NCI-H1105 (cell line): ENCODE data around the gene ERICH6B.

ENCODE experiments used
- DNase-seq: peaks from one replicate; lab custom pipeline; 2025; lab: John Stamatoyannopoulos, UW

ERICH6B gene

GRCh38 chr13:45601680-45602079, 13.9 kb downstream of the ERICH6B start:
- DNase-seq: no peak

GRCh38 chr13:45598597-45598996, 16.9 kb downstream of the ERICH6B start:
- no peak for DNase-seq

- no peak for DNase-seq
Observed at GRCh38 chr13:45596800-45597475, 18.6 kb downstream of the ERICH6B start.

- no peak for DNase-seq
Observed at GRCh38 chr13:45595965-45596364, 19.6 kb downstream of the ERICH6B start.

- DNase-seq: no peak
Observed at GRCh38 chr13:45594764-45595163, 20.8 kb downstream of the ERICH6B start.

GRCh38 chr13:45594227-45594626, 21.3 kb downstream of the ERICH6B start:
- DNase-seq: no peak

GRCh38 chr13:45592758-45593157, 22.8 kb downstream of the ERICH6B start:
- DNase-seq: no peak

- no peak for DNase-seq
Observed at GRCh38 chr13:45590066-45590465, 25.5 kb downstream of the ERICH6B start.

- no peak for DNase-seq
Observed at GRCh38 chr13:45587897-45588296, 27.6 kb downstream of the ERICH6B start.

GRCh38 chr13:45584816-45585215, 30.7 kb downstream of the ERICH6B start:
- DNase-seq: no peak

- DNase-seq: no peak
Observed at GRCh38 chr13:45582408-45583076, 33.0 kb downstream of the ERICH6B start.

- no peak for DNase-seq
Observed at GRCh38 chr13:45576466-45576865, 39.1 kb downstream of the ERICH6B start.

GRCh38 chr13:45575830-45576180, 39.7 kb downstream of the ERICH6B start:
- DNase-seq: no peak

GRCh38 chr13:45575146-45575829, 40.3 kb downstream of the ERICH6B start:
- no peak for DNase-seq

- DNase-seq: no peak
Observed at GRCh38 chr13:45565331-45565730, 50.2 kb downstream of the ERICH6B start.

- DNase-seq: no peak
Observed at GRCh38 chr13:45564133-45564776, 51.3 kb downstream of the ERICH6B start.

GRCh38 chr13:45554604-45555109, 60.9 kb downstream of the ERICH6B start:
- DNase-seq: no peak

GRCh38 chr13:45548281-45548680, 67.3 kb downstream of the ERICH6B start:
- DNase-seq: no peak

GRCh38 chr13:45546410-45546765, 69.2 kb downstream of the ERICH6B start:
- DNase-seq: no peak

- DNase-seq: no peak
Observed at GRCh38 chr13:45545686-45546409, 69.7 kb downstream of the ERICH6B start.

GRCh38 chr13:45544520-45544919, 71.0 kb downstream of the ERICH6B start:
- no peak for DNase-seq

GRCh38 chr13:45542878-45543277, 72.7 kb downstream of the ERICH6B start:
- no peak for DNase-seq
